Measurements from ENCODE around the gene THOC3.
"Not testable (repeated sequence)": the region's sequence is repeated elsewhere in the genome, so short reads cannot be mapped to it uniquely, and the experiment has no call there.

Gene THOC3
- 2.0 to 13.4 (median 5.0) reads per million in 17 experiments for total RNA-seq

GRCh38 chr5:175967471-175968372, at the start of gene THOC3:
TSS of gene THOC3 (minus strand) at chr5:175968315. CDS start at chr5:175968208, 107 bp downstream.
- DNase-seq: peak; percentile 86 to 94 (median 90)

- not testable (repeated sequence) for DNase-seq
These were observed 49.2 kb upstream of the THOC3 start for GRCh38 chr5:176017324-176017723.

GRCh38 chr5:176014360-176014759, 46.2 kb upstream of the THOC3 start:
- DNase-seq: not testable (repeated sequence)

GRCh38 chr5:176011088-176011487, 43.0 kb upstream of the THOC3 start:
- not testable (repeated sequence) for DNase-seq

GRCh38 chr5:176010202-176010601, 42.1 kb upstream of the THOC3 start:
- not testable (repeated sequence) for DNase-seq

GRCh38 chr5:176007220-176007619, 39.1 kb upstream of the THOC3 start:
- DNase-seq: not testable (repeated sequence)

- not testable (repeated sequence) for DNase-seq
These were observed 38.7 kb upstream of the THOC3 start for GRCh38 chr5:176006819-176007218.

- not testable (repeated sequence) for DNase-seq
These were observed 29.9 kb upstream of the THOC3 start for GRCh38 chr5:175997979-175998378.

- DNase-seq: not testable (repeated sequence)
These were observed 29.4 kb upstream of the THOC3 start for GRCh38 chr5:175997495-175997894.

- not testable (repeated sequence) for DNase-seq
These were observed 28.7 kb upstream of the THOC3 start for GRCh38 chr5:175996791-175997190.

- DNase-seq: not testable (repeated sequence)
These were observed 27.4 kb upstream of the THOC3 start for GRCh38 chr5:175995506-175995905.

GRCh38 chr5:175979371-175979995, 11.4 kb upstream of the THOC3 start:
- DNase-seq: not testable (repeated sequence)

- not testable (repeated sequence) for DNase-seq
These were observed 266 bp upstream of the THOC3 start for GRCh38 chr5:175968381-175968780.

- DNase-seq: not testable (repeated sequence)
These were observed 5.8 kb downstream of the THOC3 start for GRCh38 chr5:175962329-175962728.

GRCh38 chr5:175960228-175960627, 7.9 kb downstream of the THOC3 start:
- DNase-seq: not testable (repeated sequence)

GRCh38 chr5:175958515-175958914, 9.6 kb downstream of the THOC3 start:
- not testable (repeated sequence) for DNase-seq

GRCh38 chr5:175954107-175954506, 14.0 kb downstream of the THOC3 start:
- DNase-seq: not testable (repeated sequence)

GRCh38 chr5:175952810-175953209, 15.3 kb downstream of the THOC3 start:
- DNase-seq: not testable (repeated sequence)

- not testable (repeated sequence) for DNase-seq
These were observed 16.7 kb downstream of the THOC3 start for GRCh38 chr5:175951339-175951969.

GRCh38 chr5:175948329-175949108, 19.6 kb downstream of the THOC3 start:
- not testable (repeated sequence) for DNase-seq

- DNase-seq: not testable (repeated sequence)
These were observed 24.9 kb downstream of the THOC3 start for GRCh38 chr5:175943253-175943652.

- not testable (repeated sequence) for DNase-seq
These were observed 27.5 kb downstream of the THOC3 start for GRCh38 chr5:175940632-175941031.

Data from suppressor macrophage (primary cell).